ENCODE results near the gene SOX30.

Gene SOX30

DNA sequence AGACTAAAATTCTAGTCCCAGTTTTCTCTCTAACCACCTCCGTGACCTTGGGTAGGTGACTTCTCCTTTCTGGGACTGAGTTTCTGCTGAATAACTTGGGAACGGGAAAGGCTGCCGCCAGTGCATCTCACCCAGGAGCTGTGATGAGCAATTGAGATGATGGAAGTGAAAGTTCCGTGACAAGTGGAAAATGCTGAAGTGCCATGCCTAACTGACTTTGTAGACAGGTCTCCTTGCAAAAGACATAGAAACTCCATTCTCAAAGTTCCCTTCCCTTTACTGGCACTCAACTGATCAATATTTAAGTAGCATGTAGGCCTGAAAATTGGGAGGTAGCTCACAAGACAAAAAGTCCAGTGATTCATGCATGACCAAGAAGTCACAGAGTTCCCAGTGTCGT lies 70.3 kb downstream of the SOX30 start:
- ATAC-seq (no peak), DNase-seq (no peak)
- Mint-ChIP-seq H3K4me1 (peaks cover 32% of the 10 kb centered on the region), H3K9me3 (peaks cover 5 to 8% of the 10 kb centered on the region in 2 donors), H3K27ac (peak overlapping the region in 1 of 2 donors; percentile 51), H3K27me3 (peaks cover 22% of the 10 kb centered on the region), H3K4me3 (peak overlapping the region in 1 of 2 donors; percentile 31)

DNA sequence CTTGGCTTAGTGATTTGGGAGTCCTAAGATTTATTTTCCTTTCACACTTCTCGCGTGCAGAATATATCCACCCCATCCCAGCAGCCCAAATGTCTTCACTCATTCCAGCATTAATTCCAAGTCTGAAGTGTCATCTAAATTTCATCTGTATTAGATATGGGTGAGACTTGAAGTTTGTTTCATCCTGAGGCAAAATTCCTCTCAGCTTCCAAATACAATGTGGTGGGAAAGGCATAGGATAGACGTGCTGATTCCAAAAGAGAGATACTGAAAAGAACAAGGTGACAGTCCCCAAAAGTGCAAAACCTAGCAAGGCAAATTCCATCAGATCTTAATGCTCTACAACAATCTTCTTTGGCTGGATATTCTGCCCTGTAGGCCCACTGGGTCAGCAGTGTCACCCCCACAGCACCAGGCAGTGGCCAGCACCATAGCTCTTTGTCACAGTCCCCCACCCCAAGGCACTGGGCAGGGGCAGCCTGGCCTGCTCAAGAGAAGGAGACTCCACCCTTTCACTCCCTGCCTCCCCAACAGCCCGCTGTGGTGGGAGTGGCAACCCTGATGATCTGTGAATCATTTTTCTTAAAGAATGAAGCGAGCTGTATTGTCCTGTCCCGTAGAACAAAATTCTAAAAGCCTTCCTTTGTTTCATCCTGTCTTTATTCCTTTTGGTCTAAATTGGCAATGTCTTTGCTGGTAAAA lies 74.0 kb downstream of the SOX30 start:
- H3K4me1 Mint-ChIP-seq, result peaks cover 42% of the 10 kb centered on the region
- ATAC-seq (no peak), DNase-seq (no peak)
- H3K27me3 Mint-ChIP-seq, result peaks cover 49% of the 10 kb centered on the region
- no peaks in the 10 kb centered on the region for H3K9me3 Mint-ChIP-seq
- H3K27ac Mint-ChIP-seq, result no peak overlapping the region
- no peak overlapping the region for H3K4me3 Mint-ChIP-seq

DNA sequence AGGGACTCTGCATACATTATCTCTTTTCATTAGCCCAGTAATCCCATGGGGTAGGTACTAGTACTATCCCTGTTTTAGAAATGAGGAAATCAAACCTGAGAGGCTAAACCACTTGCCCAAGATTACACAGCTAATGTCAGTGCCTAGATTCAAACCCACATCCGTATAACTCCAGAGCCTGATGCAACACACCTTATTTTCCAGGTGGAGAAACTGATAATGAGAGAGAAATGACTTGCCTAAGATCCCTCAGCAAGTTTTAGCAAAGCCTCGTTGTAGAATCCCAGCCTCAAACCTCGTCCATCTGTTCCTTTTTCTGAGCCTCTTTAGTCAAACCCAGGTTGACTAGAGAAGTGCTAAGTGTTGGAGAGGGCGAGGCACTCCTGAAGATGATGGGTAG lies 75.6 kb downstream of the SOX30 start:
- ATAC-seq (no peak), DNase-seq (no peak)
- Mint-ChIP-seq H3K9me3 (no peaks in the 10 kb centered on the region), H3K27ac (no peak overlapping the region), H3K4me1 (peaks cover 32% of the 10 kb centered on the region), H3K27me3 (peaks cover 60% of the 10 kb centered on the region), H3K4me3 (peak overlapping the region in 1 of 2 donors; percentile 74)

All from stimulated activated naive CD8-positive, alpha-beta T cell treated with anti-CD3 and anti-CD28 coated beads, Interleukin-15, amount 100 ng/mL, for 72 hours (primary cell).